Tibial artery (tissue), 4 donors: ENCODE results near the gene YBX1.
"Not testable (repeated sequence)": the region's sequence is repeated elsewhere in the genome, so short reads cannot be mapped to it uniquely, and the experiment has no call there.

Experiments used
- DNase-seq, 2 donors: peaks; one replicate each; pipeline ENCODE4 v3.0.0-alpha.2; 2019
- H3K27ac ChIP-seq, 2 donors: fragments of 200-600 bp; sonication (generic) in 1 of 2; 1 replicate in 1 of 2; 2 replicates in 1 of 2; pipeline ENCODE4 v1.5.1; 2018 to 2019; ENCODE audit warnings: mild to moderate bottlenecking in 1 of 2
- H3K27me3 ChIP-seq, 2 donors: fragments of 200-600 bp; sonication (generic) in 1 of 2; one replicate each; pipeline versions ENCODE4 v1.5.1 to v1.6.0; 2016 to 2019
- H3K36me3 ChIP-seq, 3 donors: fragments of 200-600 bp; sonication (generic) in 2 of 3; one replicate each; pipeline ENCODE4 v1.5.1; 2016 to 2019; ENCODE audit warnings: mild to moderate bottlenecking in 2 of 3
- H3K4me1 ChIP-seq, 4 donors: fragments of 200-600 bp; sonication (generic) in 2 of 4; 1 replicate in 3 of 4; 2 replicates in 1 of 4; pipeline ENCODE4 v1.5.1; 2016 to 2019
- H3K4me3 ChIP-seq, 2 donors: fragments of 200-600 bp; sonication (generic) in 1 of 2; 1 replicate in 1 of 2; 2 replicates in 1 of 2; pipeline ENCODE4 v1.5.1; 2018 to 2019; ENCODE audit warnings: mild to moderate bottlenecking in 2 of 2
- H3K9me3 ChIP-seq, 3 donors: fragments of 200-600 bp; sonication (generic) in 1 of 3; one replicate each; pipeline ENCODE4 v1.5.1; 2016 to 2019
- CTCF ChIP-seq, 2 experiments: fragments of 200-600 bp in 1 of 2; fragments of 450-650 bp in 1 of 2; IDR thresholded peaks; one replicate each; pipeline ENCODE4 v1.5.1; 2017 to 2019; ENCODE audit warnings: antibody characterized with exemption in 2 of 2, mild to moderate bottlenecking in 1 of 2, moderate library complexity in 1 of 2
- intact Hi-C: fragments of 100-400 bp; cut with DNase I; formaldehyde crosslinking; loops from one replicate; pipeline ENCODE4 v1.15.0; 2023; ENCODE audit warnings: low total_unique reads

YBX1 gene

GRCh38 chr1:42680921-42681683, 1.1 kb upstream of the YBX1 start:
- peaks cover 0 to 46% (median 33%) of the 10 kb centered on the region in 4 donors for H3K4me1 ChIP-seq
- H3K4me3 ChIP-seq = peak overlapping the region; percentile 88 to 96
- peak overlapping the region; percentile 91 to 92 for H3K27ac ChIP-seq
- H3K9me3 ChIP-seq = no peaks in the 10 kb centered on the region
- no peak for TF ChIP-seq CTCF (IDR thresholded peaks at IDR 0.05)
- H3K27me3 ChIP-seq = no peaks in the 10 kb centered on the region
- DNase-seq = no peak
- intact Hi-C loops = loop anchor here (5.0 to 10.0 kb wide), 3 partner anchors 76 to 224 kb away; partner anchors contain the start of genes PPCS, ZMYND12 and ZNF691
- peaks cover 0 to 10% (median 0%) of the 10 kb centered on the region in 3 donors for H3K36me3 ChIP-seq

GRCh38 chr1:42682484-42682738, 193 bp downstream of the YBX1 start:
- intact Hi-C loops = loop anchor here (2.0 to 10.0 kb wide), 4 partner anchors 75 to 225 kb away; partner anchors contain the start of genes ERMAP, PPCS, SVBP and ZMYND12
- H3K9me3 ChIP-seq, DNase-seq, H3K27me3 ChIP-seq, H3K36me3 ChIP-seq: not testable (repeated sequence)
- Histone ChIP-seq H3K4me1 (peaks cover 0 to 59% (median 41%) of the 10 kb centered on the region in 4 donors), H3K4me3 (peak overlapping the region; percentile 88 to 96), H3K27ac (peak overlapping the region; percentile 91 to 92)

DNA sequence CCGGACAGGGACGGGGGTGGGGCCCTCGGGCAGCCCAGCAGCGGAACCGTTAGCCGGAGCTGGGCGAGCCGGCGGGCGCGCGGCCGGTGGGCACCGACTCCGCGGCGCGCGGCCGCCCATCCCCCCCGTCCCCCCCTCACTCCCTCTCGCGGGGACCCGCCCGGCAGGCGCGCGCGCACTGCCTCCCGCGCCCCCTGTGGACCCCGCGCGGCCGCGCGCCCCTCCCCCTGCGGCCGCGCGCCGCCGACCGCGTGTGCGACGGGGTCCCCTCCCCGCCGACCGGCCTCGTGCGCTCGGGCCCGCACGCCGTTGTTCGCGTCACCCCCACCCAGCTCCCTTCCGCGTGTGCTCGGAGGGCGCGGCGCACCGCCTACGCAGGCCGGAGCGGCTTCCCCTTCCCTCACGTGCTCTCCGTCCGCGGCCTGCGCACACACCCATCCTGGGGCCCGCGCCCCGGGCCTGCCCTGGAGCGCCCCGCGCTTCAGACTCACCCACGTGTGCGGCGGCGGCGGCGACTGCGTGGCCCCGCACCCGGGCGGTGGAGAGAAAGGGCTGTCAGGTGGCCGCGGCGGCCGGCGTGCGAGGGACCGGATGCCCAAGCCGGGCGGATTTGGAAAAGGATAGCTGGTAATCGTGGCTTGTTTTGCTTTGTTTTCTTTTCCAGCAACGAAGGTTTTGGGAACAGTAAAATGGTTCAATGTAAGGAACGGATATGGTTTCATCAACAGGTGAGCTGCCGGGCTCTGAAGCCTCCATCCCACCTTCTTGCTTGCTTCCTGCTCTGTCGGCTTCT, 717 bp downstream of the YBX1 start:
- H3K4me3 ChIP-seq = peak overlapping the region; percentile 88 to 96
- no peaks in the 10 kb centered on the region for H3K27me3 ChIP-seq
- H3K36me3 ChIP-seq = no peaks in the 10 kb centered on the region
- peak; percentile 64 to 83 for DNase-seq
- no peaks in the 10 kb centered on the region for H3K9me3 ChIP-seq
- no peak for TF ChIP-seq CTCF (IDR thresholded peaks at IDR 0.05)
- intact Hi-C loops = loop anchor here (2.0 to 10.0 kb wide), 4 partner anchors 74 to 226 kb away; partner anchors contain the start of genes ERMAP, PPCS, SVBP and ZMYND12
- peak overlapping the region; percentile 91 to 92 for H3K27ac ChIP-seq
- H3K4me1 ChIP-seq = peaks cover 0 to 64% (median 41%) of the 10 kb centered on the region in 4 donors

DNA sequence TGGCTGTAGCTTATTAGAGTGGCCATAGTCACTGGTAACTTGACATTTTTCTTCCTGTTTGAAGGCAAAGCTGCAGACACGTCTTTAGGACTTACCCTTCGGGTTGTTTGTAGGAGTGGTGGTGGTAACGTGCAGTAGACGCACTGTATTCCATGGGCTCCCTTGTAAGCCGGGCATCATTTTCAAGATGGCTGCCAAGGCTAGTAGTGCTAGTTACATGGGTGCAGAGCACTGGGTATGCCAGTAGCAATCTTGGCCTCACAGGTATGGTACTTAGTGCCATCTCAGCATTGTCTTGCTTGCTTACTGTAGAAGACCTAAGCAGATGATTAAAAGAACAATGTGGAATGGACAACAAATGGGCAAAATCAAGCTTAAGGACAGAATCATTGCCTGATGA, 1.9 kb downstream of the YBX1 start:
- H3K27me3 ChIP-seq = no peaks in the 10 kb centered on the region
- no peak for DNase-seq
- no peaks in the 10 kb centered on the region for H3K9me3 ChIP-seq
- no peaks in the 10 kb centered on the region for H3K36me3 ChIP-seq
- intact Hi-C loops = loop anchor here (5.0 to 10.0 kb wide), 3 partner anchors 73 to 227 kb away; partner anchors contain the start of genes PPCS, ZMYND12 and ZNF691
- H3K27ac ChIP-seq = no peak overlapping the region
- TF ChIP-seq CTCF (IDR thresholded peaks at IDR 0.05) = no peak
- peaks cover 0 to 76% (median 44%) of the 10 kb centered on the region in 4 donors for H3K4me1 ChIP-seq
- H3K4me3 ChIP-seq = peak overlapping the region; percentile 88 to 96

DNA sequence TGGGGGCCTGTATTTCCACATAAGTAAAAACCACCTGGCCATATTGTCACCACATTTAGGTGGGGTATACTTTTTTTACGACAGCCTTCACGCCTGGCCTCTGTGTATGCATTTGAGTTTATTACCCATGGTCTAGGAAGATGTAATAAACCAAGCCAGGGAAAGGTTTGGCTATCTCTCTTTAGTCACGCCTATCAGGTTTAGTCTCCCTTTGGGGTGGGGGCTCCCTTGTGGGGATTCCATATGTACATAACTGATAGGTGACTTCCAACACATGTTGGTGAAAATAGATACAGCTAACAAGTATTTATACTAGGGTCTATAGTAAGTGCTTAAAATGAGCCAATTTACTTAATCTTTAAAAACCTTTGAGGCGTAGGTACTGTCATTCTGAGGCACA, 4.2 kb downstream of the YBX1 start:
- Histone ChIP-seq H3K4me1 (peaks cover 0 to 82% (median 41%) of the 10 kb centered on the region in 4 donors), H3K27me3 (no peaks in the 10 kb centered on the region), H3K27ac (no peak overlapping the region), H3K9me3 (no peaks in the 10 kb centered on the region), H3K36me3 (no peaks in the 10 kb centered on the region), H3K4me3 (no peak overlapping the region)
- intact Hi-C loops = loop anchor here (10.0 kb wide), 1 partner anchor 158 kb away; the partner anchor contains the start of gene ZNF691
- TF ChIP-seq CTCF (IDR thresholded peaks at IDR 0.05) = no peak
- no peak for DNase-seq
